HCT116 (cell line): ENCODE data around the gene CEACAM3. TPM values are rescaled to one million over a fixed set of nuclear protein-coding genes. Genes with fewer than 3 reads are reported as not detected.

Experiments used
- ATAC-seq: fragments of 200-7000 bp; cut with Tn5 transposase; 2 replicates; pipeline ENCODE4 v1.9.1; 2020; ENCODE audit warnings: mild to moderate bottlenecking, moderate library complexity
- BruUV-seq: library from RNA; stranded (reverse); fragments of 400-500 nt; replicated peaks from 2 replicates; lab custom pipeline; 2021; lab: Mats Ljungman, UMichigan
- CTCF ChIA-PET: fragments of 300-600 bp; sonication (Branson Sonifier 250); formaldehyde crosslinking; loops from one replicate; lab custom pipeline; 2021; ENCODE audit warnings: antibody characterized with exemption; lab: Charles Lee
- POLR2A ChIA-PET: fragments of 300-600, 350-600 bp; sonication (Branson Sonifier 250); formaldehyde crosslinking; loops from one replicate; lab custom pipeline; 2021; ENCODE audit warnings: antibody characterized with exemption; lab: Charles Lee
- RAD21 ChIA-PET, 2 experiments: fragments of 300-600 bp; sonication (Branson Sonifier 250); formaldehyde crosslinking; loops; one replicate each; lab custom pipeline; 2023; ENCODE audit warnings: low total read pairs in 2 of 2; ENCODE audit not compliant: uncharacterized antibody in 2 of 2, unreplicated experiment in 2 of 2, low non-redundant PET in 1 of 2; lab: Charles Lee
- DNase-seq: peaks from one replicate; pipeline ENCODE4 v3.0.0-alpha.2; 2010; ENCODE audit warnings: low read depth, low spot score
- H2AFZ ChIP-seq: fragments of 200-600 bp; shearing (Covaris generic), sonication (generic); 2 replicates; pipeline ENCODE4 v1.6.1; 2017; ENCODE audit warnings: low read depth, mixed run types, mixed read lengths, antibody characterized with exemption, low read length; ENCODE audit not compliant: poor library complexity, severe bottlenecking
- H3K27ac ChIP-seq: 2 replicates; pipeline ENCODE4 v1.5.1; 2012; ENCODE audit warnings: low read depth, low read length
- H3K27me3 ChIP-seq: fragments of 200-600 bp; sonication (generic); 2 replicates; pipeline ENCODE4 v1.6.1; 2016; ENCODE audit warnings: mixed run types, low read length, mixed read lengths; ENCODE audit not compliant: insufficient read depth
- H3K36me3 ChIP-seq, 2 experiments: fragments of 200-500 bp in 1 of 2; fragments of 200-600 bp in 1 of 2; sonication (Bioruptor generic) in 1 of 2; sonication (generic) in 1 of 2; 2 replicates each; pipeline versions ENCODE4 v1.5.1 to v1.6.1; 2014 to 2016; ENCODE audit warnings: low read length in 2 of 2, inconsistent platforms in 1 of 2, mixed read lengths in 1 of 2, mixed run types in 1 of 2; ENCODE audit not compliant: insufficient read depth in 2 of 2, control insufficient read depth in 1 of 2
- H3K4me1 ChIP-seq, 2 experiments: fragments of 200-600 bp in 1 of 2; sonication (generic) in 1 of 2; 2 replicates each; pipeline versions ENCODE4 v1.5.1 to v1.6.1; 2012 to 2017; ENCODE audit warnings: low read length in 2 of 2, inconsistent platforms in 1 of 2, mild to moderate bottlenecking in 1 of 2, mixed read lengths in 1 of 2, mixed run types in 1 of 2, moderate library complexity in 1 of 2; ENCODE audit not compliant: insufficient read depth in 2 of 2, control insufficient read depth in 1 of 2
- H3K4me2 ChIP-seq: fragments of 200-600 bp; sonication (generic); 2 replicates; pipeline ENCODE4 v1.6.1; 2017; ENCODE audit warnings: mixed run types, low read length, mixed read lengths
- H3K4me3 ChIP-seq, 2 experiments: fragments of 200-600 bp in 1 of 2; sonication (generic) in 1 of 2; replicated peaks in 1 of 2; 2 replicates each; pipeline ENCODE4 v1.5.1; 2011 to 2016; ENCODE audit warnings: low read length in 2 of 2, control low read depth in 1 of 2, low read depth in 1 of 2, mild to moderate bottlenecking in 1 of 2, mixed read lengths in 1 of 2, mixed run types in 1 of 2
- H3K79me2 ChIP-seq: fragments of 200-600 bp; sonication (generic); 2 replicates; pipeline ENCODE4 v1.6.1; 2017; ENCODE audit warnings: mild to moderate bottlenecking, mixed run types, low read length, moderate library complexity, mixed read lengths; ENCODE audit not compliant: insufficient read depth
- H3K9ac ChIP-seq: fragments of 200-600 bp; sonication (generic); 2 replicates; pipeline ENCODE4 v1.6.1; 2016; ENCODE audit warnings: low read length, mixed read lengths
- H3K9me2 ChIP-seq: fragments of 200-600 bp; sonication (generic), shearing (Covaris generic); 2 replicates; pipeline ENCODE4 v1.6.1; 2017; ENCODE audit warnings: mixed run types, mild to moderate bottlenecking, moderate library complexity; ENCODE audit not compliant: insufficient read depth
- H3K9me3 ChIP-seq, 2 experiments: fragments of 200-500 bp in 1 of 2; fragments of 200-600 bp in 1 of 2; sonication (Bioruptor generic) in 1 of 2; sonication (generic) in 1 of 2; 2 replicates each; pipeline ENCODE4 v1.6.1; 2014 to 2017; ENCODE audit warnings: low read length in 2 of 2, mixed read lengths in 2 of 2, inconsistent platforms in 1 of 2, low read depth in 1 of 2, mild to moderate bottlenecking in 1 of 2, mixed run types in 1 of 2, moderate library complexity in 1 of 2; ENCODE audit not compliant: control insufficient read depth in 1 of 2, insufficient read depth in 1 of 2
- H4K20me1 ChIP-seq: fragments of 200-600 bp; sonication (generic), shearing (Covaris generic); 2 replicates; pipeline ENCODE4 v1.6.1; 2017; ENCODE audit warnings: mixed run types, mild to moderate bottlenecking, moderate library complexity; ENCODE audit not compliant: insufficient read depth
- CBX3 ChIP-seq: IDR thresholded peaks from 2 replicates; pipeline ENCODE4 v1.6.1; 2012; ENCODE audit warnings: low read depth
- EGR1 ChIP-seq: IDR thresholded peaks from 2 replicates; pipeline ENCODE4 v1.6.1; 2012; ENCODE audit warnings: low read depth
- ELF1 ChIP-seq: IDR thresholded peaks from 2 replicates; pipeline ENCODE4 v1.6.1; 2012; ENCODE audit warnings: low read depth, borderline replicate concordance
- EZH2 ChIP-seq: fragments of 200-600 bp; sonication (generic); IDR thresholded peaks from 2 replicates; pipeline ENCODE4 v1.6.1; 2017; ENCODE audit warnings: antibody characterized with exemption, mixed run types
- JUND ChIP-seq: IDR thresholded peaks from 2 replicates; pipeline ENCODE4 v1.6.1; 2012
- RAD21 ChIP-seq: IDR thresholded peaks from 2 replicates; pipeline ENCODE4 v1.6.1; 2012; ENCODE audit warnings: low read depth, mild to moderate bottlenecking
- SRF ChIP-seq: IDR thresholded peaks from 2 replicates; pipeline ENCODE4 v1.6.1; 2012; ENCODE audit warnings: low read depth
- TCF7L2 ChIP-seq: IDR thresholded peaks from 2 replicates; pipeline ENCODE4 v1.7.0; 2011; ENCODE audit warnings: borderline replicate concordance, inconsistent platforms; ENCODE audit not compliant: insufficient read depth, insufficient read length; ENCODE audit errors: extremely low read depth
- YY1 ChIP-seq: IDR thresholded peaks from 2 replicates; pipeline ENCODE4 v1.6.1; 2011; ENCODE audit warnings: low read length, low read depth, moderate library complexity, mild to moderate bottlenecking; ENCODE audit not compliant: insufficient replicate concordance; ENCODE audit errors: extremely low read depth
- intact Hi-C: fragments of 100-400 bp; cut with micrococcal nuclease; formaldehyde crosslinking; loops from 2 replicates; pipeline ENCODE4 v1.10.0; 2022
- total RNA-seq: library from RNA; stranded (reverse); gene quantifications from one replicate; pipeline ENCODE4 v1.2.1, GENCODE V29; 2021; ENCODE audit not compliant: unreplicated experiment
- TF ChIP-seq, protein P1 (sequence below): IDR thresholded peaks from 2 replicates; pipeline ENCODE4 v1.6.1; 2012; ENCODE audit warnings: low read depth
- TF ChIP-seq, protein P2 (sequence below): IDR thresholded peaks from 2 replicates; pipeline ENCODE4 v1.6.1; 2011; ENCODE audit warnings: mild to moderate bottlenecking, low read length, moderate library complexity; ENCODE audit not compliant: insufficient replicate concordance; ENCODE audit errors: extremely low read depth
- TF ChIP-seq, protein P3 (sequence below), 3 experiments: fragments of 200-600 bp in 1 of 3; sonication (generic) in 1 of 3; IDR thresholded peaks in 2 of 3; conservative IDR thresholded peaks in 1 of 3; 2 replicates each; pipeline ENCODE4 v1.5.1; 2012 to 2017; ENCODE audit warnings: low read depth in 2 of 3, low read length in 2 of 3, antibody characterized with exemption in 1 of 3, borderline replicate concordance in 1 of 3, control low read depth in 1 of 3, mild to moderate bottlenecking in 1 of 3, mixed read lengths in 1 of 3, mixed run types in 1 of 3, moderate library complexity in 1 of 3; ENCODE audit not compliant: insufficient read depth in 1 of 3

Gene CEACAM3
- total RNA-seq, 1 experiment from 2014 or later: not detected

DNA sequence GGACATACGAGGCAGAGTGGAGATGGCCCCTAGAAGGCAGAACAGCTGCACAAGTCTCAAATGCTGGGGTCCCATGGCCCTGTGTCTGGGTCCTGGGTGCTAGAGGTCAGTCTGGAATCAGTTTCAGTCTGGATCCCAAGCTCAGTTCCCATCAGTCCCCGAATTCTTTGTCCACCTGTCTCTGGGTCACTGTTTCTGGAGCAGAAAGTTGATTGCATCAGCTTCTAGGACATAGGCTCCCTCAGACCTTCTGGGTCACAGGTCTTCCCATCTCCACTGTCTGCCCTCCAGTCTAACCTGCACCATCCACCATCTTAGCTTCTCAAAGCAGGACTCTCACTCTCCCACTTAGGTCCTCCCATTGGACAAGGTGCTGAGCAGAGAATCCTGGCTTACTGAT is 42.8 kb downstream of the CEACAM3 start:
- H2AFZ ChIP-seq: no peak overlapping the region
- no peaks in the 10 kb centered on the region for H3K9me2 ChIP-seq
- no peaks in the 10 kb centered on the region for H3K9me3 ChIP-seq
- no peak overlapping the region for H3K4me3 ChIP-seq
- no TSS peak for BruUV-seq
- H3K27me3 ChIP-seq: peaks cover 15% of the 10 kb centered on the region; the same call in 1 of the 2 replicates
- no peak overlapping the region for H3K4me2 ChIP-seq
- CTCF ChIA-PET: no interaction called here
- no peak for TF ChIP-seq EZH2
- TF ChIP-seq SRF: no peak
- no peak overlapping the region for H3K9ac ChIP-seq
- ATAC-seq: no peak
- intact Hi-C loops: loop anchor here (5.0 kb wide), 1 partner anchor 47 kb away; no protein-coding TSS in a partner anchor
- H3K79me2 ChIP-seq: no peaks in the 10 kb centered on the region
- H3K36me3 ChIP-seq: no peaks in the 10 kb centered on the region
- DNase-seq: no peak
- POLR2A ChIA-PET: interaction anchor here (0.5 to 1.9 kb wide), 3 partner anchors 11 to 27 kb away, joined by 3 to 9 read pairs (median 3); partner anchors contain the start of gene RPS19
- no peak overlapping the region for H3K27ac ChIP-seq
- H3K4me1 ChIP-seq: no peaks in the 10 kb centered on the region
- H4K20me1 ChIP-seq: no peaks in the 10 kb centered on the region
- RAD21 ChIA-PET: no interaction called here

DNA sequence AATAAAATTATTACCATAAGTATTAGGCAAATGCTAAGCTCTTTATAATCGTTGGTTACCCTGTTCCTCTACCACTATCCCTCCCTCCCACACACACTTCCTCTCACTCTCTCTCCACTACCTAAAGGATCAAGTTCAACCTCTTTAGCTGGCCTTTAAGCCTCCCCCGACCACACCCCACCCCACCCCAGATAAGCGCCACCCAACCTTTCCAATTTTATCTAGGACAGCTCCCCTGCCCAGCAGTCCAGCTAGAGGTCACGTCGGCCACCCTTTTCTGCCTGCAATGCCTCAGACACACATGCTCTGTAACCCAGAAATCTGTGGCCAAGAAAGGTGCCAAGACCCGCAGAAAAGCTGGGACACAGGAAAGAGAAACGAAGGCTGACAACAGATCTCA is 47.0 kb downstream of the CEACAM3 start:
- DNase-seq (no peak), ATAC-seq (no peak)
- BruUV-seq: no TSS peak
- Histone ChIP-seq H3K4me1 (no peaks in the 10 kb centered on the region), H2AFZ (no peak overlapping the region), H4K20me1 (no peaks in the 10 kb centered on the region), H3K4me3 (no peak overlapping the region), H3K27ac (no peak overlapping the region), H3K9ac (no peak overlapping the region), H3K79me2 (no peaks in the 10 kb centered on the region), H3K9me3 (no peaks in the 10 kb centered on the region), H3K27me3 (0 out of 2 replicates have a peak, but pooled peaks cover 7% of the 10 kb centered on the region), H3K36me3 (no peaks in the 10 kb centered on the region), H3K9me2 (no peaks in the 10 kb centered on the region), H3K4me2 (no peak overlapping the region)
- intact Hi-C loops: no loop called here
- CTCF ChIA-PET: no interaction called here
- POLR2A ChIA-PET: interaction anchor here (0.9 kb wide), 1 partner anchor 16 kb away, joined by 3 read pairs; the partner anchor contains the start of gene RPS19
- RAD21 ChIA-PET: no interaction called here
- TF ChIP-seq TCF7L2 (no peak), CBX3 (no peak), EZH2 (no peak), SRF (no peak), ELF1 (no peak), YY1 (no peak), EGR1 (no peak), JUND (no peak), RAD21 (no peak)
- TF ChIP-seq, protein P1, sequence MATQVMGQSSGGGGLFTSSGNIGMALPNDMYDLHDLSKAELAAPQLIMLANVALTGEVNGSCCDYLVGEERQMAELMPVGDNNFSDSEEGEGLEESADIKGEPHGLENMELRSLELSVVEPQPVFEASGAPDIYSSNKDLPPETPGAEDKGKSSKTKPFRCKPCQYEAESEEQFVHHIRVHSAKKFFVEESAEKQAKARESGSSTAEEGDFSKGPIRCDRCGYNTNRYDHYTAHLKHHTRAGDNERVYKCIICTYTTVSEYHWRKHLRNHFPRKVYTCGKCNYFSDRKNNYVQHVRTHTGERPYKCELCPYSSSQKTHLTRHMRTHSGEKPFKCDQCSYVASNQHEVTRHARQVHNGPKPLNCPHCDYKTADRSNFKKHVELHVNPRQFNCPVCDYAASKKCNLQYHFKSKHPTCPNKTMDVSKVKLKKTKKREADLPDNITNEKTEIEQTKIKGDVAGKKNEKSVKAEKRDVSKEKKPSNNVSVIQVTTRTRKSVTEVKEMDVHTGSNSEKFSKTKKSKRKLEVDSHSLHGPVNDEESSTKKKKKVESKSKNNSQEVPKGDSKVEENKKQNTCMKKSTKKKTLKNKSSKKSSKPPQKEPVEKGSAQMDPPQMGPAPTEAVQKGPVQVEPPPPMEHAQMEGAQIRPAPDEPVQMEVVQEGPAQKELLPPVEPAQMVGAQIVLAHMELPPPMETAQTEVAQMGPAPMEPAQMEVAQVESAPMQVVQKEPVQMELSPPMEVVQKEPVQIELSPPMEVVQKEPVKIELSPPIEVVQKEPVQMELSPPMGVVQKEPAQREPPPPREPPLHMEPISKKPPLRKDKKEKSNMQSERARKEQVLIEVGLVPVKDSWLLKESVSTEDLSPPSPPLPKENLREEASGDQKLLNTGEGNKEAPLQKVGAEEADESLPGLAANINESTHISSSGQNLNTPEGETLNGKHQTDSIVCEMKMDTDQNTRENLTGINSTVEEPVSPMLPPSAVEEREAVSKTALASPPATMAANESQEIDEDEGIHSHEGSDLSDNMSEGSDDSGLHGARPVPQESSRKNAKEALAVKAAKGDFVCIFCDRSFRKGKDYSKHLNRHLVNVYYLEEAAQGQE: no peak
- TF ChIP-seq, protein P2, sequence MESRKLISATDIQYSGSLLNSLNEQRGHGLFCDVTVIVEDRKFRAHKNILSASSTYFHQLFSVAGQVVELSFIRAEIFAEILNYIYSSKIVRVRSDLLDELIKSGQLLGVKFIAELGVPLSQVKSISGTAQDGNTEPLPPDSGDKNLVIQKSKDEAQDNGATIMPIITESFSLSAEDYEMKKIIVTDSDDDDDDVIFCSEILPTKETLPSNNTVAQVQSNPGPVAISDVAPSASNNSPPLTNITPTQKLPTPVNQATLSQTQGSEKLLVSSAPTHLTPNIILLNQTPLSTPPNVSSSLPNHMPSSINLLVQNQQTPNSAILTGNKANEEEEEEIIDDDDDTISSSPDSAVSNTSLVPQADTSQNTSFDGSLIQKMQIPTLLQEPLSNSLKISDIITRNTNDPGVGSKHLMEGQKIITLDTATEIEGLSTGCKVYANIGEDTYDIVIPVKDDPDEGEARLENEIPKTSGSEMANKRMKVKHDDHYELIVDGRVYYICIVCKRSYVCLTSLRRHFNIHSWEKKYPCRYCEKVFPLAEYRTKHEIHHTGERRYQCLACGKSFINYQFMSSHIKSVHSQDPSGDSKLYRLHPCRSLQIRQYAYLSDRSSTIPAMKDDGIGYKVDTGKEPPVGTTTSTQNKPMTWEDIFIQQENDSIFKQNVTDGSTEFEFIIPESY: no peak
- TF ChIP-seq, protein P3, sequence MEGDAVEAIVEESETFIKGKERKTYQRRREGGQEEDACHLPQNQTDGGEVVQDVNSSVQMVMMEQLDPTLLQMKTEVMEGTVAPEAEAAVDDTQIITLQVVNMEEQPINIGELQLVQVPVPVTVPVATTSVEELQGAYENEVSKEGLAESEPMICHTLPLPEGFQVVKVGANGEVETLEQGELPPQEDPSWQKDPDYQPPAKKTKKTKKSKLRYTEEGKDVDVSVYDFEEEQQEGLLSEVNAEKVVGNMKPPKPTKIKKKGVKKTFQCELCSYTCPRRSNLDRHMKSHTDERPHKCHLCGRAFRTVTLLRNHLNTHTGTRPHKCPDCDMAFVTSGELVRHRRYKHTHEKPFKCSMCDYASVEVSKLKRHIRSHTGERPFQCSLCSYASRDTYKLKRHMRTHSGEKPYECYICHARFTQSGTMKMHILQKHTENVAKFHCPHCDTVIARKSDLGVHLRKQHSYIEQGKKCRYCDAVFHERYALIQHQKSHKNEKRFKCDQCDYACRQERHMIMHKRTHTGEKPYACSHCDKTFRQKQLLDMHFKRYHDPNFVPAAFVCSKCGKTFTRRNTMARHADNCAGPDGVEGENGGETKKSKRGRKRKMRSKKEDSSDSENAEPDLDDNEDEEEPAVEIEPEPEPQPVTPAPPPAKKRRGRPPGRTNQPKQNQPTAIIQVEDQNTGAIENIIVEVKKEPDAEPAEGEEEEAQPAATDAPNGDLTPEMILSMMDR (IDR thresholded peaks at IDR 0.05 in 2 of 3, conservative IDR thresholded peaks at IDR 0.05 in 1 of 3; ENCODE audit: borderline replicate concordance in 1 of 3, insufficient read depth in 1 of 3, low read depth in 2 of 3, low read length in 2 of 3): no peak
